ENCODE measurements around the gene GGA3. TPM values are rescaled to one million over a fixed set of nuclear protein-coding genes. Genes with fewer than 3 reads are reported as not detected.

GGA3 gene
- total RNA-seq, 1 experiment from 2014 or later = 94.4 TPM

DNA sequence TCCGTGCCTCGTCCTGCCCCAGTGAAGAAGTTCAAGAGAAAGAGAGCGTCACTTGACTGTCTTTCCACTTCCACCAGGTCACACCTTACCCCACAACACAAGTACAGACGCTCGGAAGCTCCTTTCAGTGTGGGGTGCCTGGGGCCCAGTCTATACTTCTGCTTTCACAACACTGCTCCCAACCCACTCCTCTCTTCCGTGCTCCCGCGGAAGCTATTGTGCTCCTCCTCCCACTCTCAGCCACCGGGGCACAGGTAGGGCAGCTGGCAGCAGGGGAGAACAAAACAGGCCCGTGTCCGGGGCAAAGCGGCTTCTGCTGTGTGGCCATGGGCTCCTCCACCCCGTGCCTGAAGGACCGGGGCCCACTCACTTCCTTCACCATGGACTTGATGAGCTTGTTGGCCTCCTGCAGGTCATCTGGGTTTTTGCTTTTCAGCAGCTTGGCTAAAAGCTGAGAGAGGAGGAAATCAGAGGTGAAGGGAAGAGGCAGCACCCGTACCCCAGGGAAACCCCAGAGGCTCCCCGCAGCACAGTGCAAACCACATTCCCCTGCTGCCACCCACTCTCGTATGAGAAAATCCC, 18.9 kb downstream of the GGA3 start:
- H3K36me3 Mint-ChIP-seq (ENCODE audit: insufficient read depth, unreplicated experiment) = peaks cover 76% of the 10 kb centered on the region
- ChIA-PET POLR2A (interaction anchor here (0.6 kb wide), 1 partner anchor 215 kb away, joined by 3 read pairs; no protein-coding TSS in a partner anchor), CTCF (no interaction called here)
- Histone ChIP-seq H3K4me1 (peaks cover 16% of the 10 kb centered on the region), H3K4me3 (ENCODE audit: low read depth, low read length) (no peak overlapping the region), H3K27me3 (replicated peaks; ENCODE audit: control insufficient read depth, insufficient read depth, low read length) (no peaks in the 10 kb centered on the region), H3K9me3 (no peaks in the 10 kb centered on the region), H3K36me3 (ENCODE audit: control insufficient read depth, insufficient read depth, low read length) (peaks cover 7% of the 10 kb centered on the region)
- intact Hi-C loops (cut with micrococcal nuclease; ENCODE audit: unreplicated experiment) = no loop called here
- TF ChIP-seq, protein P1, sequence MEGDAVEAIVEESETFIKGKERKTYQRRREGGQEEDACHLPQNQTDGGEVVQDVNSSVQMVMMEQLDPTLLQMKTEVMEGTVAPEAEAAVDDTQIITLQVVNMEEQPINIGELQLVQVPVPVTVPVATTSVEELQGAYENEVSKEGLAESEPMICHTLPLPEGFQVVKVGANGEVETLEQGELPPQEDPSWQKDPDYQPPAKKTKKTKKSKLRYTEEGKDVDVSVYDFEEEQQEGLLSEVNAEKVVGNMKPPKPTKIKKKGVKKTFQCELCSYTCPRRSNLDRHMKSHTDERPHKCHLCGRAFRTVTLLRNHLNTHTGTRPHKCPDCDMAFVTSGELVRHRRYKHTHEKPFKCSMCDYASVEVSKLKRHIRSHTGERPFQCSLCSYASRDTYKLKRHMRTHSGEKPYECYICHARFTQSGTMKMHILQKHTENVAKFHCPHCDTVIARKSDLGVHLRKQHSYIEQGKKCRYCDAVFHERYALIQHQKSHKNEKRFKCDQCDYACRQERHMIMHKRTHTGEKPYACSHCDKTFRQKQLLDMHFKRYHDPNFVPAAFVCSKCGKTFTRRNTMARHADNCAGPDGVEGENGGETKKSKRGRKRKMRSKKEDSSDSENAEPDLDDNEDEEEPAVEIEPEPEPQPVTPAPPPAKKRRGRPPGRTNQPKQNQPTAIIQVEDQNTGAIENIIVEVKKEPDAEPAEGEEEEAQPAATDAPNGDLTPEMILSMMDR (IDR thresholded peaks at IDR 0.05; ENCODE audit: insufficient read depth in 1 of 2, low read depth in 1 of 2, low read length in 1 of 2, severe bottlenecking in 1 of 2, unreplicated experiment in 1 of 2) = no peak
- DNase-seq = no peak
- H3K27me3 Mint-ChIP-seq (ENCODE audit: insufficient read depth, unreplicated experiment) = no peaks in the 10 kb centered on the region
- no peaks in the 10 kb centered on the region for H3K9me3 Mint-ChIP-seq (ENCODE audit: unreplicated experiment)
- H3K4me1 Mint-ChIP-seq (ENCODE audit: low read depth, unreplicated experiment) = peaks cover 19% of the 10 kb centered on the region
- no TSS peak for BruUV-seq (replicated peaks)
- no peak overlapping the region for H3K4me3 Mint-ChIP-seq (ENCODE audit: unreplicated experiment)
- H3K27ac Mint-ChIP-seq (ENCODE audit: unreplicated experiment) = no peak overlapping the region

DNA sequence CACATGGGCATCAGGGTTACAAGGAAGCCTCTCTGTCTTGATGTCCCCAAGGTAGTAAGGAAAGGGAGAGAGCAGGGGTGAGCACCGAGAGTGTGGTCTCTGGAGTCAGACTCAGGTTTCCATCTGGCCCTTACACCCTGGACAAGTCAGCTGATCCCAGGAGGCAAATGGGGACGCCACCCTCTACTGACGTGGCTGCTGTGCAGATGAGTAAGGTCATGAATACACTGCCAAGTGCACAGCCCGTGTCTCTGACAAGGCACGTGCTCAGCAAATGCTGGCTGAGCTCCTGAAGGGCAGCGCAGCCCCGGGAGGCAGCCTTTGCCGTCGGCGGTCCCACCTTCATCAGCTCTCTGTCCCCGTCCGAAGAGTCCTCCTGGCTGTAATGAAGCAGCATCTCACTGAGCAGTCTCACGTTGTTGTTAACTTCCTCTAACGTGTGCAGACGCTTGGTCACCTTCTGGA, 19.4 kb downstream of the GGA3 start:
- H3K36me3 ChIP-seq (ENCODE audit: control insufficient read depth, insufficient read depth, low read length) = peaks cover 10% of the 10 kb centered on the region
- TF ChIP-seq, protein P1 (IDR thresholded peaks at IDR 0.05; ENCODE audit: insufficient read depth in 1 of 2, low read depth in 1 of 2, low read length in 1 of 2, severe bottlenecking in 1 of 2, unreplicated experiment in 1 of 2) = no peak
- CTCF ChIA-PET = interaction anchor here (0.8 kb wide), 1 partner anchor 29 kb away, joined by 3 read pairs; the partner anchor contains the start of gene MIF4GD
- no peak overlapping the region for H3K4me3 Mint-ChIP-seq (ENCODE audit: unreplicated experiment)
- H3K27me3 Mint-ChIP-seq (ENCODE audit: insufficient read depth, unreplicated experiment) = no peaks in the 10 kb centered on the region
- no peaks in the 10 kb centered on the region for H3K27me3 ChIP-seq (replicated peaks; ENCODE audit: control insufficient read depth, insufficient read depth, low read length)
- no peaks in the 10 kb centered on the region for H3K9me3 ChIP-seq
- H3K36me3 Mint-ChIP-seq (ENCODE audit: insufficient read depth, unreplicated experiment) = peaks cover 76% of the 10 kb centered on the region
- intact Hi-C loops (cut with micrococcal nuclease; ENCODE audit: unreplicated experiment) = no loop called here
- H3K4me1 ChIP-seq = peaks cover 16% of the 10 kb centered on the region
- POLR2A ChIA-PET = interaction anchor here (0.6 kb wide), 1 partner anchor 215 kb away, joined by 3 read pairs; no protein-coding TSS in a partner anchor
- BruUV-seq (replicated peaks) = no TSS peak
- no peaks in the 10 kb centered on the region for H3K9me3 Mint-ChIP-seq (ENCODE audit: unreplicated experiment)
- H3K4me1 Mint-ChIP-seq (ENCODE audit: low read depth, unreplicated experiment) = peaks cover 19% of the 10 kb centered on the region
- H3K4me3 ChIP-seq (ENCODE audit: low read depth, low read length) = no peak overlapping the region
- no peak overlapping the region for H3K27ac Mint-ChIP-seq (ENCODE audit: unreplicated experiment)
- DNase-seq = no peak

DNA sequence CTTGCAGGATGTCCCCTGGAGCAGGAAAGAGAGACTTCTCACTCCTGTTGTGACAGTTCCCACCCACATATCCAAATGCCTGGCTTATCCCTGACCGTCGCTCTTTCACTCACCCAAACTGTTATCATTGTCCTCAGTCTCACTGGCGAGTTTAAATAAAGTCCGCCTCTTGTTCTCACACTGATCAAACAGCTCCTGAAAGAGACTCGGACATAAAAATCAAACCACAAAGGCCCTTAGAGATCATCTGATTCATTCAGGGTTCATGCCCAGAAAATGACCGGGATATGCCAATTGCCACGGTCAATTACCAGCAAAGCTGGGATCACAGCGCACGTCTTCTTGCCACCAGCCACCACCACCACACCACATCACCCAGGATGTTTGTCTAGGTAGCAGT, 19.9 kb downstream of the GGA3 start:
- Mint-ChIP-seq H3K9me3 (ENCODE audit: unreplicated experiment) (no peaks in the 10 kb centered on the region), H3K36me3 (ENCODE audit: insufficient read depth, unreplicated experiment) (peaks cover 77% of the 10 kb centered on the region), H3K4me1 (ENCODE audit: low read depth, unreplicated experiment) (peaks cover 19% of the 10 kb centered on the region), H3K27me3 (ENCODE audit: insufficient read depth, unreplicated experiment) (no peaks in the 10 kb centered on the region), H3K4me3 (ENCODE audit: unreplicated experiment) (no peak overlapping the region), H3K27ac (ENCODE audit: unreplicated experiment) (no peak overlapping the region)
- Histone ChIP-seq H3K27me3 (replicated peaks; ENCODE audit: control insufficient read depth, insufficient read depth, low read length) (no peaks in the 10 kb centered on the region), H3K4me3 (ENCODE audit: low read depth, low read length) (no peak overlapping the region), H3K36me3 (ENCODE audit: control insufficient read depth, insufficient read depth, low read length) (peaks cover 10% of the 10 kb centered on the region), H3K9me3 (no peaks in the 10 kb centered on the region), H3K4me1 (peaks cover 16% of the 10 kb centered on the region)
- intact Hi-C loops (cut with micrococcal nuclease; ENCODE audit: unreplicated experiment) = no loop called here
- CTCF ChIA-PET = interaction anchor here (0.8 kb wide), 1 partner anchor 30 kb away, joined by 3 read pairs; the partner anchor contains the start of gene MIF4GD
- POLR2A ChIA-PET = no interaction called here
- BruUV-seq (replicated peaks) = no TSS peak
- no peak for DNase-seq
- TF ChIP-seq, protein P1 (IDR thresholded peaks at IDR 0.05; ENCODE audit: insufficient read depth in 1 of 2, low read depth in 1 of 2, low read length in 1 of 2, severe bottlenecking in 1 of 2, unreplicated experiment in 1 of 2) = no peak

Measured in Caco-2 (cell line).